ENCODE data around the gene SAMD4B. TPM values are rescaled to one million over a fixed set of nuclear protein-coding genes. Genes with fewer than 3 reads are reported as not detected.

SAMD4B gene
- total and polyA plus RNA-seq, 2 donors from 2014 or later: 92.9 to 100 TPM

- peak; percentile 99 to 100 (median 99) for DNase-seq
- intact Hi-C loops (cut with DNase I): no loop called here
- H3K9me3 ChIP-seq (ENCODE audit: control insufficient read depth in 2 of 3, insufficient read depth in 1 of 3, low read length in 3 of 3): no peaks in the 10 kb centered on the region
- H3K4me1 ChIP-seq (ENCODE audit: control insufficient read depth in 2 of 3, insufficient read depth in 2 of 3, low read depth in 1 of 3, low read length in 3 of 3): peaks cover 0 to 14% (median 8%) of the 10 kb centered on the region in 3 donors
- FAIRE-seq: peak; percentile 99
- H3K36me3 ChIP-seq (ENCODE audit: control insufficient read depth in 2 of 3, insufficient read depth in 3 of 3, low read length in 3 of 3): peaks cover 10 to 38% (median 33%) of the 10 kb centered on the region in 3 donors
- H3K27me3 ChIP-seq (ENCODE audit: control insufficient read depth, insufficient read depth, low read length): no peaks in the 10 kb centered on the region
- peak within 1 kb of the TSS; percentile 87 to 95 (median 94) for H3K9ac ChIP-seq (ENCODE audit: low read length in 3 of 3)
- H3K4me3 ChIP-seq (ENCODE audit: low read length in 3 of 3): peak within 1 kb of the TSS; percentile 94 to 97 (median 95)
- no peak for TF ChIP-seq CTCF (IDR thresholded peaks at IDR 0.05; ENCODE audit: borderline replicate concordance, extremely low read depth, insufficient read depth)
- H3K27ac ChIP-seq (ENCODE audit: low read depth in 2 of 2, low read length in 2 of 2): peak within 1 kb of the TSS; percentile 92 to 99
These were observed 48.7 kb downstream of the SAMD4B start, which contains the start of the genes MED29 and PAF1 for GRCh38 chr19:39390751-39391437. TSS of gene MED29 (plus strand) at chr19:39391378. CDS start at chr19:39391423, 45 bp downstream. TSS of gene PAF1 (minus strand) at chr19:39391106. CDS start at chr19:39390864, 242 bp downstream.

GRCh38 chr19:39397360-39398296 lies 55.4 kb downstream of the SAMD4B start:
- Histone ChIP-seq H3K4me1 (ENCODE audit: control insufficient read depth in 2 of 3, insufficient read depth in 2 of 3, low read depth in 1 of 3, low read length in 3 of 3) (peaks cover 3 to 35% (median 23%) of the 10 kb centered on the region in 3 donors), H3K27ac (ENCODE audit: low read depth in 2 of 2, low read length in 2 of 2) (peak overlapping the region; percentile 85 to 92), H3K4me3 (ENCODE audit: low read length in 3 of 3) (peak overlapping the region in 1 of 3 donors; percentile 29), H3K9ac (ENCODE audit: low read length in 3 of 3) (peak overlapping the region in 2 of 3 donors; percentile 64 to 69), H3K9me3 (ENCODE audit: control insufficient read depth in 2 of 3, insufficient read depth in 1 of 3, low read length in 3 of 3) (no peaks in the 10 kb centered on the region), H3K36me3 (ENCODE audit: control insufficient read depth in 2 of 3, insufficient read depth in 3 of 3, low read length in 3 of 3) (peaks cover 2 to 12% (median 10%) of the 10 kb centered on the region in 3 donors), H3K27me3 (ENCODE audit: control insufficient read depth, insufficient read depth, low read length) (no peaks in the 10 kb centered on the region)
- FAIRE-seq (no peak), DNase-seq (peak; percentile 83 to 96 (median 90))
- intact Hi-C loops (cut with DNase I): no loop called here
- peak; percentile 97 for TF ChIP-seq CTCF (IDR thresholded peaks at IDR 0.05; ENCODE audit: borderline replicate concordance, extremely low read depth, insufficient read depth)

GRCh38 chr19:39398297-39398864 lies 56.2 kb downstream of the SAMD4B start:
- Histone ChIP-seq H3K4me3 (ENCODE audit: low read length in 3 of 3) (peak overlapping the region in 1 of 3 donors; percentile 29), H3K4me1 (ENCODE audit: control insufficient read depth in 2 of 3, insufficient read depth in 2 of 3, low read depth in 1 of 3, low read length in 3 of 3) (peaks cover 3 to 35% (median 23%) of the 10 kb centered on the region in 3 donors), H3K9ac (ENCODE audit: low read length in 3 of 3) (peak overlapping the region in 2 of 3 donors; percentile 64 to 69), H3K36me3 (ENCODE audit: control insufficient read depth in 2 of 3, insufficient read depth in 3 of 3, low read length in 3 of 3) (peaks cover 2 to 12% (median 10%) of the 10 kb centered on the region in 3 donors), H3K27me3 (ENCODE audit: control insufficient read depth, insufficient read depth, low read length) (no peaks in the 10 kb centered on the region), H3K27ac (ENCODE audit: low read depth in 2 of 2, low read length in 2 of 2) (peak overlapping the region; percentile 85 to 92), H3K9me3 (ENCODE audit: control insufficient read depth in 2 of 3, insufficient read depth in 1 of 3, low read length in 3 of 3) (no peaks in the 10 kb centered on the region)
- peak in 2 of 5 donors; percentile 42 to 86 for DNase-seq
- no peak for TF ChIP-seq CTCF (IDR thresholded peaks at IDR 0.05; ENCODE audit: borderline replicate concordance, extremely low read depth, insufficient read depth)
- intact Hi-C loops (cut with DNase I): no loop called here
- FAIRE-seq: no peak
